HG02759 (cell line): ENCODE measurements around the gene C7.
"Not testable (repeated sequence)": the region's sequence is repeated elsewhere in the genome, so short reads cannot be mapped to it uniquely, and the experiment has no call there.

Source experiments
- ATAC-seq: cut with Tn5 transposase; IDR thresholded peaks from one replicate; pipeline ENCODE4 v1.9.1; 2021; ENCODE audit warnings: mild to moderate bottlenecking, moderate library complexity; ENCODE audit not compliant: unreplicated experiment

The C7 gene

DNA sequence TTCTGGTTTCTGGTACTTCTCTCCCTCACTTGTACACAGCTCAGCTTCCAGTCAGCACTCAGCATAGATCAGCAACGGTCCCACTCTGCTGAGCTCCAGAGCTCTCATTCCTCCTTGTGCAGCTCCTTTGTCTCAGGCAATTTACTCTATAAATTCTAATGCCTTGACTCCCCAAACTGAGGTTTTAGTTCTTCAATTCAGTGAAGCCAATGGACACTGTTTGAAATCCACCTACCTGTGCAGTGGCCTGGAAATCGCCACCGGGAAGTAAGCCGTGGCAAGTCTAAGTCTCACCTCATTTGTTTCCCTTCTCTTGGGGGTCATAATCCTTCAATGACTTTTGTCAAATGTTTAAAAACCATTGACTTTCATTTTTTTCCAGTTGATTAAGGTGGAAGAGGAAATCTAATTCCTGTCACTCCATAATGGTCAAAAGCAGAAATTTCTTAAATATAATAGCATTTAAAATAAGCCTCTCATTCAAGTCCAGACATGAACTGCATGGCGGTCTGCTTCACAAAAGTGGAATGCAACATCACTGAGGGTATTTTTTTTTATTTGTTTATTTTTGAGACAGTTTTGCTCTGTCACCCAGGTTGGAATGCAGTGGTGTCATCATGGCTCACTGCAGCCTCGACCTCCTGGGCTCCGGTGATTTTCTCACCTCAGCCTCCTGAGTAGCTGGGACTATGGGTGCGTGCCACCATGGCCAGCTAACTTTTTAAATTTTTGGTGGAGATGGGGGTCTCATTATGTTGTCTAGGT lies 79.6 kb downstream of the C7 start:
- ATAC-seq, result no peak

- ATAC-seq, result no peak
Measured at GRCh38 chr5:40991168-40991980, 82.1 kb downstream of the C7 start.

GRCh38 chr5:40991981-40992559 lies 82.8 kb downstream of the C7 start:
- ATAC-seq, result no peak

DNA sequence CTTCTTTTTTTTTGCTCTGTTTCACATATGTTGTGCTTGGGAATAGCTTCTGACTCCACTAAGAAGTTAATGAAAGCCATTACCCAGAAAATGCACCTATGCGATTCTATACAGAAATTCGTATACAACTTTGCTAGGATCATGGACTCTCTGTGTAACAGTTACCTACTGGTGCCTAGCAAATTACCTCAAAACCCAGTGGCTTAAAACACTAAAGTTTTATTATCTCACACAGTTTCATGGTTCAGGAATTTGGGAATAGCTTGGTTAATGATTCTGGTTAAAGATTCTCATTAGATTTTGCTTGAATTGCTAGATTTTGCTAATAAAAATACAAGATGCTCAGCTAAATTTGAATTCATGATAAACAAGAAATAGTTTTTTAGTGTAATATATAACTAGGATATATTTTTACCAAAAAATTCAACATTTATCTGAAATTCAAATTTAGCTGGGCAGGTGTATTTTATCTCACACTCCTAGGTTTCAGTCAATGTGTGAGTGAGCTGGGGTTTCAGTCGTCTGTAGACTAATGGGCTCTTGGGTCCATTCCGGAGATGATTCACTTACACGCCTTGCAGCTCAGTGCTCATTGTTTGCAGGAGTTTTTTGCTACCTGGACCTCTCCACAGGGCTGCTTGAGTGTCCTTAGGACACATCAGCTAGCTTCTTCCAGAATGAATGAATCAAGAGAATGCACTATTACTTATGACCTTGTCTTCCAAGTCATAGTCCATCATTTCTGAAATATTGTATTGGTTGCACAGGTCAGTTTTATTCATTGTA lies 86.7 kb downstream of the C7 start:
- ATAC-seq, result no peak

GRCh38 chr5:40999142-40999541 lies 89.8 kb downstream of the C7 start:
- no peak for ATAC-seq

DNA sequence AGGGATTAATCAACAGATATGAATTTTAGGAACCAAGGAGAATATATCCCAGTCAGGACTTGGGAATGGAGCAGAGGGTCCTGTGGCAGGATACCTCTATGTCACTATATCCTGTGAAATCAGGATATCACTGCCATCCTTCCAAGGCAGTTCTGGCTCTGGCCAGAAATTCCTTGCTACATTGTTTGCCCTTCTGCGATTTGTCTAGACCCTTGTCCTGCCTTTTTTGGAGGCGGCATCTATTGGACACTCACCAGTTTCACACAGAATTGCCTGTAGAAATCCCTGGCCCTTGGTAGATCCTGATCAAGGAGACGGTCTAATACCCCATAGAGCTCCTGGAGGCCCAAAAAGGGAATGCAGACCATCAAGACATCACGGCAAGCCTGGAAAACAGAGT lies 90.7 kb downstream of the C7 start:
- no peak for ATAC-seq

DNA sequence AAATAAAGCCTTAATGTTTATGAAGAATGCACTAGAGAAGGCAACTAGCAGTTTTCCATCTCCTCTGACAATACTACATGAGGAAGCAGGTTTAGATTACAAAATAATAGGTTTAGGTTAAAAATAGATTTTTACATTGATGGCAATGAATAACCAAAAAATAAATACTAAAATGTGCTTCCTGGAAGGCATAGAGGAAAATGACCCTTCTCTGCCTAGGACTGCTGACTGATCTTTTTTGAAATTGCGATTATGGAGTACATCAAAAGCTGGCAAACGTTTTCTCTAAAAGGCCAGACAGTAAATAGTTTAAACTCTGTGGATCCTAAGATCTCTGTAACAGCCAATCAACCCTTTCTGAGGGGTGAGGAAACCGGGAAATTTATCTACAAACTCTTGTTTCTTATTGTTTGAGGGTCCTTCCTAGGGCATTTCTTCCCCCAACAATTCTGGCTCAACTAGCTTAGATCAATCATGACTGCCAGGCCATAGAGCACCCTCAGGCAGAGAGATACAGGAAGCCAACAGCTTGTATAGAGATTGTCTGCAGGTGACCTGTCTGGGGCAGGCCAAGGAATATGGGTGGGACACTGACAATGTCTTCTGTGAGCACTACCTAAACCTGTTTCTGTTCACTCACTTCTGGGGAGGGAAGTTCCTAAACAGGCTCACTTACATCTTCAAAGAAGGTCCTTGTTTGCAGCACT lies 94.5 kb downstream of the C7 start:
- ATAC-seq, result no peak

GRCh38 chr5:41004931-41005330 lies 95.6 kb downstream of the C7 start:
- no peak for ATAC-seq

GRCh38 chr5:41009232-41009631 lies 99.9 kb downstream of the C7 start:
- no peak for ATAC-seq

DNA sequence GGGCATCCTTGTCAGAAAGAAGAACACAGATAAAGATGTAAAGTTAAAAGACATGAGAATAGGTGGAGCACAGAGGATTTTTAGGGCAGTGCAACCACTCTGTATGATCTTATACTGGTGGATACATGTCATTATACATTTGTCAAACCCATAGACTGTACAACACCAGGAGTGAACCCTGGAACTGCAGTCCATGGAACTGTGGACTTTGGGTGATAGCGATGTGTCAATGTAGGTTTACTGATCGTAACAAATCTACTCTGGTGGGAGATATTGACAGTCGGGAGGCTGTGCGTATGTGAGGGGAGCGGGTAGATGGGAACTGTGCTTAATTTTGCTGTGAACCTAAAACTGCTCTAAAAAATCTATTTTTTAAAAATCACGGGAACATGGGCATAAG lies 101.3 kb downstream of the C7 start:
- ATAC-seq, result no peak

GRCh38 chr5:41012318-41012717 lies 103.0 kb downstream of the C7 start:
- ATAC-seq, result no peak

GRCh38 chr5:41022600-41022999 lies 113.3 kb downstream of the C7 start:
- not testable (repeated sequence) for ATAC-seq
